ENCODE measurements around the gene PTPRK.

Gene PTPRK

GRCh38 chr6:128275681-128276080 is 244.7 kb downstream of the PTPRK start:
- Histone ChIP-seq H3K36me3 (no peaks in the 10 kb centered on the region), H3K9me3 (ENCODE audit: severe bottlenecking) (no peaks in the 10 kb centered on the region), H3K27ac (no peak overlapping the region), H3K27me3 (ENCODE audit: insufficient read depth, low read depth, severe bottlenecking) (no peaks in the 10 kb centered on the region), H3K4me3 (ENCODE audit: low read depth, low read length) (no peak overlapping the region)
- no peak for DNase-seq
- TF ChIP-seq CTCF (IDR thresholded peaks at IDR 0.05; ENCODE audit: low read depth, low read length): no peak

- no peak for DNase-seq
- H3K9me3 ChIP-seq (ENCODE audit: severe bottlenecking): no peaks in the 10 kb centered on the region
- no peaks in the 10 kb centered on the region for H3K27me3 ChIP-seq (ENCODE audit: insufficient read depth, low read depth, severe bottlenecking)
- no peaks in the 10 kb centered on the region for H3K36me3 ChIP-seq
- no peak overlapping the region for H3K4me3 ChIP-seq (ENCODE audit: low read depth, low read length)
- H3K27ac ChIP-seq: no peak overlapping the region
- TF ChIP-seq CTCF (IDR thresholded peaks at IDR 0.05; ENCODE audit: low read depth, low read length): no peak
These were observed 245.4 kb downstream of the PTPRK start for GRCh38 chr6:128275030-128275429.

GRCh38 chr6:128271527-128271926 is 248.9 kb downstream of the PTPRK start:
- TF ChIP-seq CTCF (IDR thresholded peaks at IDR 0.05; ENCODE audit: low read depth, low read length): no peak
- no peaks in the 10 kb centered on the region for H3K27me3 ChIP-seq (ENCODE audit: insufficient read depth, low read depth, severe bottlenecking)
- DNase-seq: no peak
- no peaks in the 10 kb centered on the region for H3K9me3 ChIP-seq (ENCODE audit: severe bottlenecking)
- H3K4me3 ChIP-seq (ENCODE audit: low read depth, low read length): no peak overlapping the region
- no peak overlapping the region for H3K27ac ChIP-seq
- H3K36me3 ChIP-seq: no peaks in the 10 kb centered on the region

GRCh38 chr6:128271011-128271410 is 249.4 kb downstream of the PTPRK start:
- Histone ChIP-seq H3K36me3 (no peaks in the 10 kb centered on the region), H3K27ac (no peak overlapping the region), H3K27me3 (ENCODE audit: insufficient read depth, low read depth, severe bottlenecking) (no peaks in the 10 kb centered on the region), H3K4me3 (ENCODE audit: low read depth, low read length) (no peak overlapping the region), H3K9me3 (ENCODE audit: severe bottlenecking) (no peaks in the 10 kb centered on the region)
- DNase-seq: no peak
- no peak for TF ChIP-seq CTCF (IDR thresholded peaks at IDR 0.05; ENCODE audit: low read depth, low read length)

GRCh38 chr6:128266946-128267345 is 253.5 kb downstream of the PTPRK start:
- no peaks in the 10 kb centered on the region for H3K9me3 ChIP-seq (ENCODE audit: severe bottlenecking)
- no peak for DNase-seq
- H3K27ac ChIP-seq: no peak overlapping the region
- no peak overlapping the region for H3K4me3 ChIP-seq (ENCODE audit: low read depth, low read length)
- H3K36me3 ChIP-seq: no peaks in the 10 kb centered on the region
- TF ChIP-seq CTCF (IDR thresholded peaks at IDR 0.05; ENCODE audit: low read depth, low read length): no peak
- H3K27me3 ChIP-seq (ENCODE audit: insufficient read depth, low read depth, severe bottlenecking): no peaks in the 10 kb centered on the region

- H3K27me3 ChIP-seq (ENCODE audit: insufficient read depth, low read depth, severe bottlenecking): no peaks in the 10 kb centered on the region
- H3K9me3 ChIP-seq (ENCODE audit: severe bottlenecking): no peaks in the 10 kb centered on the region
- H3K4me3 ChIP-seq (ENCODE audit: low read depth, low read length): no peak overlapping the region
- no peaks in the 10 kb centered on the region for H3K36me3 ChIP-seq
- no peak overlapping the region for H3K27ac ChIP-seq
- TF ChIP-seq CTCF (IDR thresholded peaks at IDR 0.05; ENCODE audit: low read depth, low read length): no peak
- no peak for DNase-seq
These were observed 254.7 kb downstream of the PTPRK start for GRCh38 chr6:128265706-128266105.
